ENCODE data around the gene DNAJC28. TPM values are rescaled to one million over a fixed set of nuclear protein-coding genes. Genes with fewer than 3 reads are reported as not detected.
A peak's percentile ranks its signal among the peaks of the same experiment; 100 is the strongest.

Gene DNAJC28
- total RNA-seq, 2 donors from 2014 or later: 2.3 to 4.4 TPM

DNA sequence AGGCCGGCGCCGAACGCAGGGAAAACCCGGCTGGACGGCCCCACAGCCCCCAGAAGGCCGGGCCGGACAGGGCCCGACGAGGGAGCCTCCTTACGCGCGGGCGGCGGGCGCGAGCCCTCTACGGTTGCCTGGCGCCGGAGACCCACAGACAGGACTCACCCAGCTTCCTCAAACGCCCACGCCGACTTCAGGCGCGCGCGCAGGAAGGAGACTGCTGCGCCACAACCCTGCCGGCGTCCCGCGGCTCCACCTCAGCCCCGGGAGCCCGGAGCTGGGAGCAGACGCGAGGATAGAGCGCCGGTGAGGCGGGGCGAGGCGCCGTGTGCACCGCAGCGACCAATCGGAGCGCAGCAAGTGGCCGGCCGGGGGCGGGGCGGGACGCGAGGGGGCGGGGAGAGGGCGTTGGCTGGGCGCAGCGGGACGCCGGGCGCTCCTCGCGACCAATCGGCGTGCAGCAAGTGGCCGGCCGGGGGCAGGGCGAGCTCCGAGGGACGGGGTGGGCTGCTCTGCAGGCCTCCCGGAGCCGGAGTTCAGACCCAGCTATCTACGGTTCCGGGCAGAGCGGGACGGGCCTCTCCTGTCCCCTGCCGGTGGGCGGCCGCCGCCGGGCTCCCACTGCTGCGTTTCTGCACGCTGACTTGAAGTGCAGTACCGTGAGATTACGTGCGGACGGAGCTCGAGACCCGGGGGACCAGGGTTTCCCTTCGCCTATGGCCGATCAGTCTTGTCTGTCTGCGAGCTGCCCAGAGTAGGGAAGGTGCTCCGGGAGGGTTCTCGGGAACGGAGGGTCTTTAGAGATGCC is 11.6 kb downstream of the DNAJC28 start, which contains the start of gene TMEM50B:
Gene TMEM50B, minus strand, starts transcription at position 296 of the 802 bp plus-strand sequence. CDS start 11,089 bp downstream, outside the sequence.
- peak within 1 kb of the TSS; percentile 84 to 94 for H3K4me3 ChIP-seq
- WGBS: under 1% methylated on average over 83 of the region's 93 CpGs
- H3K36me3 ChIP-seq: no peaks in the 10 kb centered on the region
- peak; percentile 96 for DNase-seq (ENCODE audit: low spot score)
- TF ChIP-seq POLR2A (IDR thresholded peaks at IDR 0.05) (peak; percentile 93), CTCF (IDR thresholded peaks at IDR 0.05) (peak; percentile 23 to 70 (median 54)), POLR2AphosphoS5 (IDR thresholded peaks at IDR 0.05) (peak; percentile 91)
- H3K27ac ChIP-seq: peak within 1 kb of the TSS; percentile 84 to 94
- peaks cover 4% of the 10 kb centered on the region for H3K4me1 ChIP-seq (replicated peaks)
- intact Hi-C loops (cut with DNase I): loop anchor here (2.0 kb wide), 1 partner anchor 63 kb away; the partner anchor contains the start of genes GART and SON
- no peaks in the 10 kb centered on the region for H3K9me3 ChIP-seq
- H3K27me3 ChIP-seq (replicated peaks; ENCODE audit: insufficient read depth): no peaks in the 10 kb centered on the region

DNA sequence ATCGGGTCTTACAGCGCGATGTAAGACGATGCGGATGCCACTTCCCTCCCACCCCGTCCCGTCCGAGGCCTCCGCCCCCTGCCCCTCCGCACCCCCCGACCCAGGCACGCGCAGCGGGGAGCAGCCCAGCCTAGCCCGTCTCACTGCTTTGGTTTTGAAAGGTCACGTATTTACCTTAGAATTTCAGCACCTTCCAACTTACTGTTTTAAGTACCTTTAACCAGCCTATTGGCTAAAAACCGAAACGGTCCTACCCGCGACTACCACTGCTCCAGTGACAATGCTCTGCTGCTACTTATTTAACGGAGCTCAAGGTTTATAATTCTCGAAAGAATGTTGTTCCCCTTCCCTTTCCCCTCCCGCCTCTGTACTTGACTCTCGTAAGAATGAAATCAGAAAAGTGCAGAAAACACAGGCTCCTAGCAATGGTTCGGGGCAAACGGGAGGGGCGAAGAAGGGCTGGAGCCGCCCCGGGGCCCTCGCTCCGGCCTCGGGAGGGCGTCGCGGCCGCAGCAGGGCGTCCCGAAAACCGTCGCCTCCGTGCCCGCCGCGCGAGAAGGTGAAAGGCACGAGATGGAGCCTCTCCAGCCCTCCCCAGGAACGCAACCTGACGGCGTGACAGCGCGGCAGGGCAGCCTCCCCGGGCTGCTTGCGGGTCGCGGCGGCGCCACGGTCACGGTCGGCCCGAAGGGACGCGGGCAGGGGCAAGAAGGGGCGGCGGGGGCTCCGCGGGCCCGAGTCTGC is 12.4 kb downstream of the DNAJC28 start:
- Histone ChIP-seq H3K9me3 (no peaks in the 10 kb centered on the region), H3K27ac (peak overlapping the region; percentile 84 to 94), H3K27me3 (replicated peaks; ENCODE audit: insufficient read depth) (no peaks in the 10 kb centered on the region), H3K4me1 (replicated peaks) (peaks cover 4% of the 10 kb centered on the region), H3K36me3 (no peaks in the 10 kb centered on the region), H3K4me3 (peak overlapping the region; percentile 84 to 94)
- DNase-seq (ENCODE audit: low spot score): peak; percentile 12
- intact Hi-C loops (cut with DNase I): loop anchor here (2.0 kb wide), 1 partner anchor 64 kb away; the partner anchor contains the start of genes GART and SON
- under 1% methylated on average over 52 of the region's 68 CpGs for WGBS
- TF ChIP-seq POLR2AphosphoS5 (IDR thresholded peaks at IDR 0.05): no peak

- intact Hi-C loops (cut with DNase I): loop anchor here (2.0 kb wide), 1 partner anchor 65 kb away; the partner anchor contains the start of genes GART and SON
- H3K9me3 ChIP-seq: no peaks in the 10 kb centered on the region
- peak overlapping the region; percentile 84 to 94 for H3K27ac ChIP-seq
- TF ChIP-seq POLR2AphosphoS5 (IDR thresholded peaks at IDR 0.05) (no peak), POLR2A (IDR thresholded peaks at IDR 0.05) (no peak), CTCF (IDR thresholded peaks at IDR 0.05) (no peak)
- DNase-seq (ENCODE audit: low spot score): no peak
- H3K27me3 ChIP-seq (replicated peaks; ENCODE audit: insufficient read depth): no peaks in the 10 kb centered on the region
- no peaks in the 10 kb centered on the region for H3K36me3 ChIP-seq
- peaks cover 4% of the 10 kb centered on the region for H3K4me1 ChIP-seq (replicated peaks)
- WGBS: 54% methylated on average over 9 of the region's 9 CpGs
- peak overlapping the region; percentile 84 to 94 for H3K4me3 ChIP-seq
Observed at GRCh38 chr21:33478182-33478581, 13.3 kb downstream of the DNAJC28 start.

GRCh38 chr21:33477066-33477465 is 14.4 kb downstream of the DNAJC28 start:
- no peaks in the 10 kb centered on the region for H3K9me3 ChIP-seq
- peaks cover 4% of the 10 kb centered on the region for H3K4me1 ChIP-seq (replicated peaks)
- 86% methylated on average over 7 of the region's 7 CpGs for WGBS
- H3K36me3 ChIP-seq: no peaks in the 10 kb centered on the region
- H3K4me3 ChIP-seq: no peak overlapping the region
- DNase-seq (ENCODE audit: low spot score): no peak
- TF ChIP-seq POLR2A (IDR thresholded peaks at IDR 0.05): no peak
- TF ChIP-seq POLR2AphosphoS5 (IDR thresholded peaks at IDR 0.05): no peak
- TF ChIP-seq CTCF (IDR thresholded peaks at IDR 0.05): no peak
- no peak overlapping the region for H3K27ac ChIP-seq
- intact Hi-C loops (cut with DNase I): no loop called here
- H3K27me3 ChIP-seq (replicated peaks; ENCODE audit: insufficient read depth): no peaks in the 10 kb centered on the region

- Histone ChIP-seq H3K4me3 (no peak overlapping the region), H3K27ac (no peak overlapping the region), H3K9me3 (no peaks in the 10 kb centered on the region), H3K36me3 (no peaks in the 10 kb centered on the region), H3K27me3 (replicated peaks; ENCODE audit: insufficient read depth) (no peaks in the 10 kb centered on the region), H3K4me1 (replicated peaks) (no peaks in the 10 kb centered on the region)
- WGBS: 95% methylated on average over 3 of the region's 3 CpGs
- intact Hi-C loops (cut with DNase I): no loop called here
- no peak for TF ChIP-seq CTCF (IDR thresholded peaks at IDR 0.05)
- TF ChIP-seq POLR2AphosphoS5 (IDR thresholded peaks at IDR 0.05): no peak
- no peak for TF ChIP-seq POLR2A (IDR thresholded peaks at IDR 0.05)
- DNase-seq (ENCODE audit: low spot score): no peak
Observed at GRCh38 chr21:33473344-33473743, 18.2 kb downstream of the DNAJC28 start.

Measured in prostate gland (tissue), 2 donors.